ENCODE data around the gene TCF7L2.

Gene TCF7L2

DNA sequence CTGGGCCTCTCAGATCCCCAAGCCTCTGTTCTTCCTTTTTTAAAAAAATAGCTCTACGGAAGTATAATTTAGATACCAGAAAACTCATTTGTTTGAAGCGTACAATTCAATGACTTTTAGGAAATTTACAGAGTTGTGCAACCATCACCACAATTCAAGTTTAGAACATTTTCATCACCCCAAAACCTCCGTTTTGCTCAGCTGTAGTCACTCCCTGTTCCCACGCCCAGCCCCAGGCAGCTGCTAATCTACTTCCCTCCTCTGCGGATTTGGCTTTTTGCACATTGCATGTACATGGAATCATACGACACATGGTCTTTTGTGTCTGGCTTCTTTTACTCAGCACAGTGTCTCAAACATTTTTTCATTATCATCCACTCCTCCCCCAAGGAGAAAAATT, 229.2 kb downstream of the TCF7L2 start:
- Mint-ChIP-seq H3K27ac (peak overlapping the region in 2 of 3 experiments; percentile 49 to 59), H3K9me3 (no peaks in the 10 kb centered on the region), H3K4me3 (no peak overlapping the region), H3K4me1 (peaks cover 40% of the 10 kb centered on the region), H3K27me3 (ENCODE audit: low read depth) (peaks cover 13% of the 10 kb centered on the region), H3K36me3 (ENCODE audit: low read depth) (no peaks in the 10 kb centered on the region)
- TF ChIP-seq, protein P1, sequence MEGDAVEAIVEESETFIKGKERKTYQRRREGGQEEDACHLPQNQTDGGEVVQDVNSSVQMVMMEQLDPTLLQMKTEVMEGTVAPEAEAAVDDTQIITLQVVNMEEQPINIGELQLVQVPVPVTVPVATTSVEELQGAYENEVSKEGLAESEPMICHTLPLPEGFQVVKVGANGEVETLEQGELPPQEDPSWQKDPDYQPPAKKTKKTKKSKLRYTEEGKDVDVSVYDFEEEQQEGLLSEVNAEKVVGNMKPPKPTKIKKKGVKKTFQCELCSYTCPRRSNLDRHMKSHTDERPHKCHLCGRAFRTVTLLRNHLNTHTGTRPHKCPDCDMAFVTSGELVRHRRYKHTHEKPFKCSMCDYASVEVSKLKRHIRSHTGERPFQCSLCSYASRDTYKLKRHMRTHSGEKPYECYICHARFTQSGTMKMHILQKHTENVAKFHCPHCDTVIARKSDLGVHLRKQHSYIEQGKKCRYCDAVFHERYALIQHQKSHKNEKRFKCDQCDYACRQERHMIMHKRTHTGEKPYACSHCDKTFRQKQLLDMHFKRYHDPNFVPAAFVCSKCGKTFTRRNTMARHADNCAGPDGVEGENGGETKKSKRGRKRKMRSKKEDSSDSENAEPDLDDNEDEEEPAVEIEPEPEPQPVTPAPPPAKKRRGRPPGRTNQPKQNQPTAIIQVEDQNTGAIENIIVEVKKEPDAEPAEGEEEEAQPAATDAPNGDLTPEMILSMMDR (IDR thresholded peaks at IDR 0.05; ENCODE audit: unreplicated experiment in 3 of 3) = no peak

DNA sequence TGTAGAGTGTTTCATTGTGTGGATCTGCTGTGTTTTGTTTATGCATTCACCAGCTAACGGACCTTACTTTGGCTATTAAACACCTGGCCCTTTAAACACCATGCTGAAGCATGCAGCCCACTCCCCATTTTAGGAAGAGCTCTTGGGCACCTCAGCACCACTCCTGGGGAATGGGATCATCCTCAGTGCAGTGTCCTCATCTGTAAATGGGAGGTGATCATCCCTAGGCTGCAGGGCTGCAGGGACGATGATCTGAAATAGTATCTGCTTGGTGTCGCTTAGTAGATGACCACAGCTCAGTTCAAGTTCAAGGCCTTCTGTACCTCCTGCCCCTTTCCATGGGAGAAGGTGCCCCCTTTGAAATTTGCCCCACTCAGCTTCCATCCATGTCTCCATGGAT, 229.9 kb downstream of the TCF7L2 start:
- Mint-ChIP-seq H3K27ac (peak overlapping the region in 2 of 3 experiments; percentile 12 to 52), H3K36me3 (ENCODE audit: low read depth) (no peaks in the 10 kb centered on the region), H3K4me1 (peaks cover 40% of the 10 kb centered on the region), H3K9me3 (peaks cover under 1% of the 10 kb centered on the region), H3K27me3 (ENCODE audit: low read depth) (peaks cover 13% of the 10 kb centered on the region), H3K4me3 (no peak overlapping the region)
- TF ChIP-seq, protein P1 (IDR thresholded peaks at IDR 0.05; ENCODE audit: unreplicated experiment in 3 of 3) = no peak

DNA sequence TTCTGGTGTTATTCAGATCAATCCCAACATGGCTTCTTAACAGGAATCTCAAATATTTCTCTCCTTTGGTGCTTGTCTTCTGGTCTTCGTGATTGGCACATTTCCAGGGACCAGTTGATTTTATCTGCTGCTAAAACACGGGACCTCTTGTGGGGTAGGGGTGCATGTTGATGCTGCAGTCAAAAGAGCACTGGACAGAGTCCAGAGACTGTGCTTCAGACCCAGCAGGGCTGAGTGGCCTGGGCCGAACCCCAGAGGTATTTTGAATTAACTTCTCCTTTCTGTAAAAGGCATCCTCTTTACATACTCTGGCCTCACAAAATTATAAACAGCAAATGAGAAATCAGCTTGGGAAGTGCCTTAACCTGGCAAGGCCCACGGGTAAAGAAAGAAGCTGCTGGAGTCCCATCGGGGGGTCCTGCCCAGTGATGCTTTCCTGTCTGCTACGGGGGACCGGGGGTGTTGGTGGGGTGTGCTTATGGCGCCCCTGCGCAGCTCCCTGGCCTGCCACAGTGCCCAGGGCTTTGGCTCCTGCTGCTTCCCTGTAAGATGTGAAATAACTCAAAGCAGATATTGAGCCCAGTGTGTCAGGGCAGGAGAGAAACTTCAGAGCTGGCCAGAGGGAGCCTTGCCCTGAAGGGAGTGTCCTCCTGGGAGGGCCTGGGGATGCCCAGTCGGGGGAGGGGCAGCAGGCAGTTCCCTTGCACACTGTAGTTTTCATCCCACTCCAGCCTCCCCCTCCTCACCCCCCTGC, 230.5 kb downstream of the TCF7L2 start:
- Mint-ChIP-seq H3K4me1 (peaks cover 40% of the 10 kb centered on the region), H3K27me3 (ENCODE audit: low read depth) (peaks cover 13% of the 10 kb centered on the region), H3K9me3 (peaks cover 2% of the 10 kb centered on the region), H3K4me3 (no peak overlapping the region), H3K36me3 (ENCODE audit: low read depth) (no peaks in the 10 kb centered on the region), H3K27ac (peak overlapping the region in 2 of 3 experiments; percentile 12 to 52)
- TF ChIP-seq, protein P1 (IDR thresholded peaks at IDR 0.05; ENCODE audit: unreplicated experiment in 3 of 3) = no peak

DNA sequence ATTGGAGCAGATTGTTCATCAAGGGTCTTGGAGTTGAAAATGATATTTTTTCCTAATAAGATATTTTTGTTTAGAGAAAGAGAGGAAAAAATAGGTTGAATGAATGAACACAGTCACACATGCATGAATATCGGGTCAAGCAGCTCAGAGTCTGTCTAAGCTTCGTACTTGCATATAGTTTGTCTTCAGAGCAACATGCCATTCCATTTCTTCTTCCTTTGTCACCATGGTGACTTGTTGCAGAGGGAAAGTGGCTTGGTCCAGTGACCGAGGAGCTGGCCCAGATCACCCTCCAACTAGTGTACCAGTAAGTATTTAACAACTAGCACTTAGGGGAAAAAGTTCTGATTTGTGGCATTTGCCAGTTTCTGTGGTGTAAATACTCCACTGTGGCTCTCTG, 232.1 kb downstream of the TCF7L2 start:
- H3K4me3 Mint-ChIP-seq = no peak overlapping the region
- TF ChIP-seq, protein P1 (IDR thresholded peaks at IDR 0.05; ENCODE audit: unreplicated experiment in 3 of 3) = no peak
- H3K27me3 Mint-ChIP-seq (ENCODE audit: low read depth) = peaks cover 13% of the 10 kb centered on the region
- H3K4me1 Mint-ChIP-seq = peaks cover 35% of the 10 kb centered on the region
- H3K27ac Mint-ChIP-seq = no peak overlapping the region
- peaks cover 2% of the 10 kb centered on the region for H3K9me3 Mint-ChIP-seq
- no peaks in the 10 kb centered on the region for H3K36me3 Mint-ChIP-seq (ENCODE audit: low read depth)

DNA sequence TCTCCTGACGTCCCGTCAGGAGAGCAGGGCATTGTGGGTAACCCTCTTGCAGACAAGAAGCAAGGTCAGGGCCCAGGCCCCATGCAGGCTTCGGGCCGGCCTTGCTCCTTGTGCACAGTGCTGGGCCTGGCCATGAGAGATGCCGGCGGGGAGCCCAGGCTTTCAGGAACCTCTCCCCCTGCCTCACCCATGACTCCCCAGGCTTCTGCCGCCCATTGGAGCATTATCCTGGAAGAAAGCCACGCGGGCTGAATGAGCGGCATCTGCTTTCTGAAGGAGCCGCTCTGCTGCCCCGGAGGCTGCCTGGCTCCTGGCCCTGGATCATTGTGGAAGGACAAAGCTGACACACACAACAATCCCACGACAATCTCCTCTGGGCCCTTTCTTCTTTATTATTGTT, 233.5 kb downstream of the TCF7L2 start:
- Mint-ChIP-seq H3K4me3 (no peak overlapping the region), H3K4me1 (peaks cover 31% of the 10 kb centered on the region), H3K27me3 (ENCODE audit: low read depth) (peaks cover 8% of the 10 kb centered on the region), H3K36me3 (ENCODE audit: low read depth) (no peaks in the 10 kb centered on the region), H3K27ac (no peak overlapping the region), H3K9me3 (peaks cover 3% of the 10 kb centered on the region)
- TF ChIP-seq, protein P1 (IDR thresholded peaks at IDR 0.05; ENCODE audit: unreplicated experiment in 3 of 3) = no peak

Measured in nephron (organoid).